Liver (tissue), 9 donors: ENCODE results near the gene VGLL4. TPM values are rescaled to one million over a fixed set of nuclear protein-coding genes. Genes with fewer than 3 reads are reported as not detected.

Experiments
- DNase-seq: peaks from one replicate; pipeline ENCODE4 v3.0.0-alpha.2; 2017; ENCODE audit warnings: low spot score
- H3K27ac ChIP-seq, 2 donors: one replicate each; pipeline ENCODE4 v1.7.0; 2013; ENCODE audit warnings: inconsistent platforms in 2 of 2, low read length in 2 of 2, control low read depth in 1 of 2, low read depth in 1 of 2, mild to moderate bottlenecking in 1 of 2
- H3K27me3 ChIP-seq, 4 donors: one replicate each; pipeline versions ENCODE4 v1.6.1 to v1.7.0; 2013; ENCODE audit warnings: low read length in 3 of 4, inconsistent platforms in 1 of 4, mild to moderate bottlenecking in 1 of 4, moderate library complexity in 1 of 4; ENCODE audit not compliant: control insufficient read depth in 4 of 4, insufficient read depth in 4 of 4
- H3K36me3 ChIP-seq, 4 donors: one replicate each; pipeline versions ENCODE4 v1.6.1 to v1.7.0; 2013; ENCODE audit warnings: low read length in 3 of 4, mild to moderate bottlenecking in 3 of 4, low read depth in 1 of 4, moderate library complexity in 1 of 4; ENCODE audit not compliant: control insufficient read depth in 4 of 4, insufficient read depth in 3 of 4
- H3K4me1 ChIP-seq, 4 donors: one replicate each; pipeline versions ENCODE4 v1.6.1 to v1.7.0; 2013; ENCODE audit warnings: low read length in 3 of 4, mild to moderate bottlenecking in 3 of 4, moderate library complexity in 1 of 4; ENCODE audit not compliant: control insufficient read depth in 4 of 4, insufficient read depth in 4 of 4
- H3K4me3 ChIP-seq, 3 donors: one replicate each; pipeline versions ENCODE4 v1.6.1 to v1.7.0; 2013; ENCODE audit warnings: low read length in 3 of 3, control low read depth in 1 of 3, low read depth in 1 of 3, mild to moderate bottlenecking in 1 of 3
- H3K9ac ChIP-seq, 2 donors: one replicate each; pipeline ENCODE4 v1.7.0; 2013; ENCODE audit warnings: low read length in 2 of 2, mild to moderate bottlenecking in 2 of 2, moderate library complexity in 2 of 2, control low read depth in 1 of 2, low read depth in 1 of 2
- H3K9me3 ChIP-seq, 4 donors: one replicate each; pipeline versions ENCODE4 v1.6.1 to v1.7.0; 2013; ENCODE audit warnings: low read length in 3 of 4; ENCODE audit not compliant: control insufficient read depth in 4 of 4
- EGR1 ChIP-seq, 2 donors: IDR thresholded peaks; 2 replicates each; pipeline ENCODE4 v1.6.1; 2016 to 2018; ENCODE audit warnings: antibody characterized with exemption in 2 of 2, low read depth in 2 of 2
- FOXA1 ChIP-seq: IDR thresholded peaks from 2 replicates; pipeline ENCODE4 v1.6.1; 2016; ENCODE audit warnings: antibody characterized with exemption
- FOXA2 ChIP-seq: IDR thresholded peaks from 2 replicates; pipeline ENCODE4 v1.6.1; 2016; ENCODE audit warnings: antibody characterized with exemption
- GABPA ChIP-seq, 2 donors: IDR thresholded peaks in 1 of 2; conservative IDR thresholded peaks in 1 of 2; 2 replicates each; pipeline ENCODE4 v1.6.1; 2016; ENCODE audit warnings: antibody characterized with exemption in 2 of 2, mild to moderate bottlenecking in 1 of 2, moderate library complexity in 1 of 2
- HNF4A ChIP-seq, 2 donors: conservative IDR thresholded peaks; 2 replicates each; pipeline ENCODE4 v1.6.1; 2016; ENCODE audit warnings: antibody characterized with exemption in 2 of 2, mild to moderate bottlenecking in 2 of 2
- HNF4G ChIP-seq: IDR thresholded peaks from 2 replicates; pipeline ENCODE4 v1.6.1; 2016; ENCODE audit warnings: antibody characterized with exemption
- JUND ChIP-seq, 2 donors: IDR thresholded peaks; 2 replicates each; pipeline ENCODE4 v1.6.1; 2016; ENCODE audit warnings: antibody characterized with exemption in 2 of 2
- NR2F2 ChIP-seq: IDR thresholded peaks from 2 replicates; pipeline ENCODE4 v1.6.1; 2016; ENCODE audit warnings: antibody characterized with exemption
- RAD21 ChIP-seq, 2 donors: IDR thresholded peaks; 2 replicates each; pipeline ENCODE4 v1.6.1; 2016; ENCODE audit warnings: antibody characterized with exemption in 2 of 2, mild to moderate bottlenecking in 2 of 2
- RXRA ChIP-seq, 2 donors: IDR thresholded peaks; 2 replicates each; pipeline ENCODE4 v1.6.1; 2017 to 2018; ENCODE audit warnings: antibody characterized with exemption in 2 of 2, mild to moderate bottlenecking in 1 of 2
- SP1 ChIP-seq: IDR thresholded peaks from 2 replicates; pipeline ENCODE4 v1.6.1; 2018; ENCODE audit warnings: antibody characterized with exemption, mild to moderate bottlenecking
- TAF1 ChIP-seq: conservative IDR thresholded peaks from 2 replicates; pipeline ENCODE4 v1.6.1; 2016; ENCODE audit warnings: antibody characterized with exemption, mild to moderate bottlenecking
- YY1 ChIP-seq: IDR thresholded peaks from 2 replicates; pipeline ENCODE4 v1.6.1; 2016; ENCODE audit warnings: antibody characterized with exemption, mild to moderate bottlenecking
- WGBS: extraction: QIAGEN DNeasy Blood & Tissue Kit; methylation state at CpG from one replicate; pipeline ENCODE4 v1.1.7; 2013; 5-methylcytosine and 5-hydroxymethylcytosine counted together
- polyA plus RNA-seq, 2 donors: library from polyadenylated mRNA; stranded (reverse) in 1 of 2; unstranded in 1 of 2; fragments of 200-250 nt in 1 of 2; fragments of >200 nt in 1 of 2; fragmentation: Nextera tagmentation in 1 of 2; extraction: Ambion mirVana in 1 of 2; gene quantifications; one replicate each; pipeline versions ENCODE4 v1.2.1 to v1.2.3, GENCODE V29; 2013 to 2015
- total RNA-seq, 2 donors: library from RNA; depleted of rRNA; stranded (reverse); fragments of >200 nt; gene quantifications; one replicate each; pipeline ENCODE4 v1.2.3, GENCODE V29; 2014
- TF ChIP-seq, protein P1 (sequence below): IDR thresholded peaks from 2 replicates; pipeline ENCODE4 v1.6.1; 2016; ENCODE audit warnings: antibody characterized with exemption
- TF ChIP-seq, protein P2 (sequence below): IDR thresholded peaks from 2 replicates; pipeline ENCODE4 v1.6.1; 2016; ENCODE audit warnings: antibody characterized with exemption
- TF ChIP-seq, protein P3 (sequence below): IDR thresholded peaks from 2 replicates; pipeline ENCODE4 v1.6.1; 2016; ENCODE audit warnings: antibody characterized with exemption
- TF ChIP-seq, protein P4 (sequence below): IDR thresholded peaks from 2 replicates; pipeline ENCODE4 v1.6.1; 2016; ENCODE audit warnings: antibody characterized with exemption, mild to moderate bottlenecking
- donor health status: healthy.
- donor health status: healthy.
- donor health status: healthy.
- donor health status: healthy.
- donor health status: healthy.

Gene VGLL4
- total and polyA plus RNA-seq, 4 donors, result 7.2 to 27.9 (median 13.0) TPM

DNA sequence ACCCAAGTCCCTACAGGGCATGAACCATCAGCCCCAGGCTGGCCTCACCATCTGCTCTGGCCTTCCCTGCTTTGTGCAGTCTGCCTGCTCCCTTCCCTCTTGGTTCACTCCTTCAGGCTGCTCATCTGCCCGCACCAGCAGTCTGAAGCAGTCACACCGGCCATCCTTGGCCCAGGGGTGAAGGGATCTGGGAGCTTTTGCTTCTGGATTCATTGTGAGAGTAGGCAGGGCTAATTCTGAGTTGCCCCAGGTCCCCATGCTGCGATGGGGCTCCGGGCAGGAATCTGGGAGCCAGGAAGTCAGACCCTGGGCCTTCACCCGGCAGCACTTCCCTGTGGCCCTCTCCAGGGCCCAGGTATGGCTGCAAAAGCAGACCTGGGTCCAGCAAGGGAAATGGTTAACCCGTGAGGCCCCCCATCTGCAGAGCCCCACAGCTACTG is 99.7 kb downstream of the VGLL4 start:
- no peak overlapping the region for H3K9ac ChIP-seq

DNA sequence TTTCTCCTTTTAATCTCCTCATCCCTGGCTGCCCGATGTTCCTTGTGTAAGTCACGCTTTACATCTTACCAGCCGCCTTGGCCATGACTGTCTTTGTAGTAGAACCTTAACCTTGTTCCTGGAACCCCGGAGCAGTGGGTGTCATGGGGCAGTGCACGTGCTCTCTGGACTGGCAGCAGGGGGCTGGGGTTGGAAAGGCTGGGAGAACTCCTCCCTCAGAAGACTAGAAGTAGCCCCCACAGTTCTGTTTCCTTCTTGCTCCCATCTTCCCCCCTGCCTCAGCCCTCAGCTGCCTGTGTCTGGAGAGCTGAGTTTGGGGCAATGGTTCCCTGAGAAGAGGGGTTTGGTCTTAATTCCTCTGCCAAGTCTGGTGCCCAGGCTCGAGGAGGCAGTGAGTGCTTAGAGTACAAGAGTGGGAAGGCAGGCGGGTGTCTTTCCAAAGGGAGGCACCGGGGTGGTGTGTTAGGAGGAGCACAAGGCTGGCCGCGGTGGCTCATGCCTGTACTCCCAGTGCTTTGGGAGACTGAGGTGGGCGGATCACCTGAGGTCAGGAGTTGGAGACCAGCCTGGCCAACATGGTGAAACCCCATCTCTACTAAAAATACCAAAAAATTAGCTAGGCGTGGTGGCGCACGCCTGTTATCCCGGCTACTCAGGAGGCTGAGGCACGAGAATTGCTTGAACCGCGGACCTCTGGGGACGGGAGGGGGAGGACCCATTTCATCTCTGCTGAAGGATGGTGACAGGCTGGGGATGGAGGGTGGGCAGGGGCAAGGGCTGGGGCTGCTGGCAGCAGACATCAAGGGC is 100.4 kb downstream of the VGLL4 start:
- TF ChIP-seq, protein P1, sequence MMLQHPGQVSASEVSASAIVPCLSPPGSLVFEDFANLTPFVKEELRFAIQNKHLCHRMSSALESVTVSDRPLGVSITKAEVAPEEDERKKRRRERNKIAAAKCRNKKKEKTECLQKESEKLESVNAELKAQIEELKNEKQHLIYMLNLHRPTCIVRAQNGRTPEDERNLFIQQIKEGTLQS, result no peak
- no peak for TF ChIP-seq RXRA (IDR thresholded peaks at IDR 0.05)
- no peak for TF ChIP-seq HNF4G
- no peak for TF ChIP-seq GABPA (IDR thresholded peaks at IDR 0.05 in 1 of 2, conservative IDR thresholded peaks at IDR 0.05 in 1 of 2)
- TF ChIP-seq JUND (IDR thresholded peaks at IDR 0.05), result no peak
- TF ChIP-seq, protein P2, sequence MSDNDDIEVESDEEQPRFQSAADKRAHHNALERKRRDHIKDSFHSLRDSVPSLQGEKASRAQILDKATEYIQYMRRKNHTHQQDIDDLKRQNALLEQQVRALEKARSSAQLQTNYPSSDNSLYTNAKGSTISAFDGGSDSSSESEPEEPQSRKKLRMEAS, result no peak
- TF ChIP-seq TAF1, result no peak
- no peak for TF ChIP-seq NR2F2
- TF ChIP-seq SP1, result no peak
- TF ChIP-seq YY1, result no peak
- TF ChIP-seq FOXA1, result no peak
- TF ChIP-seq RAD21 (IDR thresholded peaks at IDR 0.05), result no peak
- no peak for TF ChIP-seq FOXA2
- no peak overlapping the region for H3K27ac ChIP-seq
- 98% methylated on average over 19 of the region's 19 CpGs for WGBS
- no peaks in the 10 kb centered on the region for H3K4me1 ChIP-seq
- DNase-seq, result no peak
- H3K36me3 ChIP-seq, result no peaks in the 10 kb centered on the region
- no peaks in the 10 kb centered on the region for H3K27me3 ChIP-seq
- H3K9ac ChIP-seq, result no peak overlapping the region
- H3K4me3 ChIP-seq, result no peak overlapping the region
- H3K9me3 ChIP-seq, result no peaks in the 10 kb centered on the region

More for the DNA sequence above, 99.7 kb downstream of the VGLL4 start:
- no peak overlapping the region for H3K4me3 ChIP-seq
- no peaks in the 10 kb centered on the region for H3K36me3 ChIP-seq
- no peak for DNase-seq
- H3K27me3 ChIP-seq, result no peaks in the 10 kb centered on the region
- no peak for TF ChIP-seq FOXA2
- TF ChIP-seq RAD21 (IDR thresholded peaks at IDR 0.05), result no peak
- no peak for TF ChIP-seq RXRA (IDR thresholded peaks at IDR 0.05)
- TF ChIP-seq FOXA1, result no peak
- TF ChIP-seq TAF1, result no peak
- TF ChIP-seq EGR1 (IDR thresholded peaks at IDR 0.05; ENCODE audit: low read depth in 2 of 2), result no peak
- no peak for TF ChIP-seq HNF4G
- TF ChIP-seq SP1, result no peak
- TF ChIP-seq GABPA (IDR thresholded peaks at IDR 0.05 in 1 of 2, conservative IDR thresholded peaks at IDR 0.05 in 1 of 2), result no peak
- TF ChIP-seq NR2F2, result no peak
- TF ChIP-seq, protein P2, result no peak
- TF ChIP-seq, protein P3, sequence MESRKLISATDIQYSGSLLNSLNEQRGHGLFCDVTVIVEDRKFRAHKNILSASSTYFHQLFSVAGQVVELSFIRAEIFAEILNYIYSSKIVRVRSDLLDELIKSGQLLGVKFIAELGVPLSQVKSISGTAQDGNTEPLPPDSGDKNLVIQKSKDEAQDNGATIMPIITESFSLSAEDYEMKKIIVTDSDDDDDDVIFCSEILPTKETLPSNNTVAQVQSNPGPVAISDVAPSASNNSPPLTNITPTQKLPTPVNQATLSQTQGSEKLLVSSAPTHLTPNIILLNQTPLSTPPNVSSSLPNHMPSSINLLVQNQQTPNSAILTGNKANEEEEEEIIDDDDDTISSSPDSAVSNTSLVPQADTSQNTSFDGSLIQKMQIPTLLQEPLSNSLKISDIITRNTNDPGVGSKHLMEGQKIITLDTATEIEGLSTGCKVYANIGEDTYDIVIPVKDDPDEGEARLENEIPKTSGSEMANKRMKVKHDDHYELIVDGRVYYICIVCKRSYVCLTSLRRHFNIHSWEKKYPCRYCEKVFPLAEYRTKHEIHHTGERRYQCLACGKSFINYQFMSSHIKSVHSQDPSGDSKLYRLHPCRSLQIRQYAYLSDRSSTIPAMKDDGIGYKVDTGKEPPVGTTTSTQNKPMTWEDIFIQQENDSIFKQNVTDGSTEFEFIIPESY, result no peak
- TF ChIP-seq, protein P1, result no peak
- TF ChIP-seq, protein P4, sequence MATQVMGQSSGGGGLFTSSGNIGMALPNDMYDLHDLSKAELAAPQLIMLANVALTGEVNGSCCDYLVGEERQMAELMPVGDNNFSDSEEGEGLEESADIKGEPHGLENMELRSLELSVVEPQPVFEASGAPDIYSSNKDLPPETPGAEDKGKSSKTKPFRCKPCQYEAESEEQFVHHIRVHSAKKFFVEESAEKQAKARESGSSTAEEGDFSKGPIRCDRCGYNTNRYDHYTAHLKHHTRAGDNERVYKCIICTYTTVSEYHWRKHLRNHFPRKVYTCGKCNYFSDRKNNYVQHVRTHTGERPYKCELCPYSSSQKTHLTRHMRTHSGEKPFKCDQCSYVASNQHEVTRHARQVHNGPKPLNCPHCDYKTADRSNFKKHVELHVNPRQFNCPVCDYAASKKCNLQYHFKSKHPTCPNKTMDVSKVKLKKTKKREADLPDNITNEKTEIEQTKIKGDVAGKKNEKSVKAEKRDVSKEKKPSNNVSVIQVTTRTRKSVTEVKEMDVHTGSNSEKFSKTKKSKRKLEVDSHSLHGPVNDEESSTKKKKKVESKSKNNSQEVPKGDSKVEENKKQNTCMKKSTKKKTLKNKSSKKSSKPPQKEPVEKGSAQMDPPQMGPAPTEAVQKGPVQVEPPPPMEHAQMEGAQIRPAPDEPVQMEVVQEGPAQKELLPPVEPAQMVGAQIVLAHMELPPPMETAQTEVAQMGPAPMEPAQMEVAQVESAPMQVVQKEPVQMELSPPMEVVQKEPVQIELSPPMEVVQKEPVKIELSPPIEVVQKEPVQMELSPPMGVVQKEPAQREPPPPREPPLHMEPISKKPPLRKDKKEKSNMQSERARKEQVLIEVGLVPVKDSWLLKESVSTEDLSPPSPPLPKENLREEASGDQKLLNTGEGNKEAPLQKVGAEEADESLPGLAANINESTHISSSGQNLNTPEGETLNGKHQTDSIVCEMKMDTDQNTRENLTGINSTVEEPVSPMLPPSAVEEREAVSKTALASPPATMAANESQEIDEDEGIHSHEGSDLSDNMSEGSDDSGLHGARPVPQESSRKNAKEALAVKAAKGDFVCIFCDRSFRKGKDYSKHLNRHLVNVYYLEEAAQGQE, result no peak
- no peak for TF ChIP-seq JUND (IDR thresholded peaks at IDR 0.05)
- no peak for TF ChIP-seq YY1
- no peak for TF ChIP-seq HNF4A (conservative IDR thresholded peaks at IDR 0.05)
- H3K9me3 ChIP-seq, result no peaks in the 10 kb centered on the region
- 95% methylated on average over 6 of the region's 6 CpGs for WGBS
- H3K4me1 ChIP-seq, result no peaks in the 10 kb centered on the region
- no peak overlapping the region for H3K27ac ChIP-seq
